OCI-LY1 (cell line): Measurements from ENCODE around the gene CCDC88B.

Experiments used
- CTCF ChIP-seq: fragments of 200-600 bp; sonication (generic), shearing (Covaris generic); IDR thresholded peaks from 2 replicates; pipeline ENCODE4 v1.5.1; 2017; ENCODE audit warnings: mild to moderate bottlenecking, antibody characterized with exemption, low read length, moderate library complexity, mixed read lengths
- EZH2 ChIP-seq: fragments of 200-600 bp; sonication (generic), shearing (Covaris generic); IDR thresholded peaks from 2 replicates; pipeline ENCODE4 v1.8.0; 2017; ENCODE audit warnings: borderline replicate concordance, mixed run types, mild to moderate bottlenecking, antibody characterized with exemption, low read length, moderate library complexity, mixed read lengths

- TF ChIP-seq CTCF (no peak), EZH2 (no peak)
Observed at GRCh38 chr11:64334764-64335735, 5.0 kb upstream of the CCDC88B start.
